GM19035 (cell line): ENCODE measurements around the gene PANK3.
"Not testable (repeated sequence)": the region's sequence is repeated elsewhere in the genome, so short reads cannot be mapped to it uniquely, and the experiment has no call there.

Source experiments
- ATAC-seq: cut with Tn5 transposase; IDR thresholded peaks from one replicate; pipeline ENCODE4 v1.9.1; 2021; ENCODE audit not compliant: unreplicated experiment

The PANK3 gene

DNA sequence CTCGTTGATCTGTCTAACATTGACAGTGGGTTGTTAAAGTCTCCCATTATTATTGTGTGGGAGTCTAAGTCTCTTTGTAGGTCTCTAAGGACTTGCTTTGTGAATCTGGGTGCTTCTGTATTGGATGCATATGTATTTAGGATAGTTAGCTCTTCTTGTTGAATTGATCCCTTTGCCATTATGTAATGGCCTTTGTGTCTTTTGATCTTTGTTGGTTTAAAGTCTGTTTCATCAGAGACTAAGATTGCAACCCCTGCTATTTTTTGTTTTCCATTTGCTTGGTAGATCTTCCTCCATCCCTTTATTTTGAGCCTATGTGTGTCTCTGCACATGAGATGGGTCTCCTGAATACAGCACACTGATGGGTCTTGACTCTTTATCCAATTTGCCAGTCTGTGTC is 17.0 kb upstream of the PANK3 start:
- ATAC-seq: not testable (repeated sequence)

DNA sequence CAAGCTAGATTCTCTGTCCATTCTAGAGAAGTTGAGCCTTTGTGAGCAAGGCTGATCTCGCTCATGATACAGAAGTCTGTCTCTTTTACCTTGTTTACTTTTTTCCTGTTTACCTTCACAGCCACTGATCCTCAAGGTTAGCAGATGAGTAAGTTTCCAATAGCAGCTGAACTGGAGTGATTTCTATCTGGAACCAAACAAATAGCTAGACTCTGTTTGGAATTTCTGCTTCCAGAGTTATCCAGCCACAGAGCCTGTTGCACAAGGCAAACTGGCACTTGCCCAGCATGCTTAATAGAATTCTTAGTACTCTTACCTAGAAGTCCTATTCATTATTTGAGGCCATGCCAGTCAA is 12.8 kb upstream of the PANK3 start:
- ATAC-seq: no peak

DNA sequence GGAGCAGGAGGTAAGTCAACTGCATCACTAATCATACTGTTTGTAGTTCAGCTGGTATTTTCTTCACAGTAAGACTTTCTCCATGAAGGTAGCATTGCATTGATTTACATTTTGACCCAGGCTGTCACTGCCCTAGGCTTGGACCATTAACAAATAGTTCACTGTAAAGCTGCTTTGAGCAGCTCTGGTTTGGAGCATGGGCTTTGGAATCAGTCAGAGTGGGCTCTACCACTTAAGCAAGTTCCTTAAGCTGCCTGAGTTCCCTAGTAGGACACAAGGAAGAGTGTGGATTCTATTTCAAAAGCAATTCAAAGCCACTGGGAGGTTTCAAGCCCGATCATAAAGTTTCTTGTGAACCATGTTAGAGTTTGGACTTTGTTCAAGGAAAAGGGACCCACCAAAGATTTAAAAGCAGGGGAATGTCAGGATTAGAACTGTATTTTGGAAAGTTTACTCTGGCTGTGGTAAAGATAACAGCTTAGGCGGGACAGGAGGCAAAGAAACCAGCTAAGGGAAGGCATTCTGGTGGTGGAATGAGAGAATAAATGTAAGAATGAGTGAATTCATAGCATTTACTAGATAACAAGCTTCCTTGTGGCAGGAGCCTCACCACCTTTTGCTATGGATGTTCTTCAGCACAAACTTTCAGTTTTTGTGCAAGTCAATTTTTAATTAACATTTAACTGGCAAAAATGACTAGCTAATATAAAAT is 12.3 kb upstream of the PANK3 start:
- ATAC-seq: no peak

DNA sequence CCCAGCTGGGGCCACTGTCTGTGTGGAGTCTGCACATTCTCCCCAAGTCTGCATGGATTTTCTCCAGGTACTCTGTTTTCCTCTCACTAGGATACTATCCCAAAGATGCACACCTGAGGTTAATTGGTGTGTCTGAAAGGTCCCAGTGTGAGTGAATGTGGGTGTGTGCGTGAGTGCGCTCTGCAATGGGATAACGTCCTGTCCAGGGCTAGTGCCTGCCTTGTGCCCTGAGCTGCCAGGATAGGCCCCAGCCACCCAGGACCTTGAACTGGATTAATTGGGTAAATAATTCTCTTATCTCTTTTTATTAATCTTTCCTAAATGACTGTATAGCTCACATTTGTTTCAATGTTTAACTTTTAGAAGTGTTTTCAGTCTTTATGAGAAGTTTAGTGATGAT is 11.5 kb upstream of the PANK3 start:
- no peak for ATAC-seq

DNA sequence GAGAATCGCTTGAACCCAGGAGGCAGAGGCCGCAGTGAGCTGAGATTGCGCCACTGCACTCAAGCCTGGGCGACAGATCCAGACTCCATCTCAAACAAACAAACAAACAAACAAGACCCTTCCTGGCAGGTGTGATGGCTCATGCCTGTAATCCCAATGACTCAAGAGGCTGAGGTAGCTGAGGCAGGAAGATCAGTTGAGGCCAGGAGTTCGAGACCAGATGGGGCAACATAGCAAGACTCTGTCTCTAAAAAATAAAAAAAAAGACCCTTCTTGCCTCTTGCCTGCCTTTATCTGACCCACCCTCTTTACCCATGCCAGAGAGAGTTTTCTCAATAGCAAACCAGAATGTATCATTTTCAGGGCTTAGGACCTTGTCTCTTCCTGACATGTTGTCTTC is 8.8 kb upstream of the PANK3 start:
- ATAC-seq: no peak

DNA sequence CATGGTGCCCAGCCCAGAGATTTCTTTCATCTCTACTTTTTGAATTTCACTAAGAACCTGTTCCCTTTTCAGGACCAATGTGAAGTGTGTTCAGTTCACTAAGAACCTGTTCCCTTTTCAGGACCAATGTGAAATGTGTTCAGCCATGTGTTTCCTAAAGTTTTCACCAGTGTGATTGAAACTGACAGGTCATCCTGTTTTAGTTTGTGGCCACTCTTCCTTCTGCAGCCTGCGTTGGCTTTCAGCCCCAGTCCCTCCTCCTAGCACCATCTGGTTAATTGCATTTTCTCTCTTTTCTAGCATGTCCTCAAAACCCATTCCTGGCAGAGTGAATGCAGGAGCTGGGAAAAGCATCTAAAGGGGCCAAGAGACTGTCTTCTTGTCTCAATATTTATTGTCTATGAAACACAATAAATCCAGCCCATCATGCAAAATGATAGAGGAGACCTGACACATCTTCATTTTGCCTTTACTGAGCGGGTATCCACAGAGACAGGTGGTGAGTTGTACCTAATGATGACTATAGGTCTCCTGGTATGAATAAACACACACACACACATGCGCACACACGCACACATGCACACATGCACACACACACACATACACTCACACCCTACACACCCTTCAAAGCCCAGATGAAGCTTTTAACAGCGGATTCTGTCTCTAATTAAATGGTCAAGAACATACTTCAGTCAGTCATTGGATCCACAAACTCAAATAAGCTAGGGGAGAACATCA is 6.1 kb upstream of the PANK3 start:
- ATAC-seq: no peak

DNA sequence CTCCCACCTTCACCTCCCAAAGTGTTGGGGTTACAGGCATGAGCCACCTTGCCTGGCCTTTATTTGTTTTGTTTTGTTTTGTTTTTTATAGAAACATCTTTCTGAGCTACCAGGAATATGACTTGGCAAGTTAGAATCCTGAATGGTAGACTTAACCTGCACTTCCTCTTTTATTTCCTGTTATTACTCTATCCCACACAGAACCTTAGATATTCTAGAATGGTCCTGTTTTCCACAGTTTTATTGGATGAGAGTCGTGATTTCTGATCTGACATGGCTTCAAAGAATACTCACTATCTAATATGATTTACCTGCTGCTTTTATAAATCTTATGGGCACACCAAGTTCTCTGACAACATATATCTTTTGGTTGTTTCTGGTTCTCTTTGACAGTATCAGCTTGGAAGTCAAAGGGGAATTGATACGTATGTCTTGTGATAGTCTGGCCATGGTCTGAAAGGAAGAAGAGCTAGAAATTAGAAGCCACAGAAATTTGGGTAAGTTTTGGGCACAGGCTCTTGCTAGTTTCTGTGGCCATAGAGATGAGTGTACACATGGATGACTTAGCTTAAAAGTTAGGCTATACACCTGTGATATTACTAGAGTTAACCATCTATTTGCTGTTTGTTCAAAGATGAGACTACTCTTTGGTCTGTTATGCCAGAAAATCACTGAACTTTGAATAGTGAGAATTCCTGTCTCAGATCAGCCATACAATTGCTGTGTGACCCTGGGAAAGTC is 4.7 kb upstream of the PANK3 start:
- ATAC-seq: no peak

DNA sequence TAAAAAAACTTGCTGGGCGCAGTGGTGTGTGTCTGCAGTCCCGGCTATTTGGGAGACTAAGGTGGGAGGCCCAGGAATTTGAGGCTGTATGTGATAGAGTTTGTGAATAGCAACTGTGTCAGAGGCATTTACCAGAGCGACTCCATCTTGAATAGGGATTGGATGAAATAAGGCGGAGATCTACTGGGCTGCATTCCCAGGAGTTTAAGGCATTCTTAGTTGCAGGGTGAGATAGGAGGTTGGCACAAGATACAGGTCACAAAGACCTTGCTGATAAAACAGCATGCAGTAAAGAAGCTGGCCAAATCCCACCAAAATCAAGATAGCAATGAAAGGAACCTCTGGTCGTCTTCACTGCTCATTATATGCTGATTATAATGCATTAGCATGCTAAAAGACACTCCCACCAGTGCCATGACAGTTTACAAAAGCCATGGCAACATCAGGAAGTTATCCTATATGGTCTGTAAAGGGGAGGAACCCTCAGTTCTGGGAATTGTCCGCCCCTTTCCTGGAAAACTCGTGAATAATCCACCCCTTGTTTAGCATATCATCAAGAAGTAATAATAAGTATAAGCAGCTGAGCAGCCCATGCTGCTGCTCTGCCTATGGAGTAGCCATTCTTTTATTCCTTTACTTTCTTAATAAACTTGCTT is 1.8 kb upstream of the PANK3 start:
- not testable (repeated sequence) for ATAC-seq

DNA sequence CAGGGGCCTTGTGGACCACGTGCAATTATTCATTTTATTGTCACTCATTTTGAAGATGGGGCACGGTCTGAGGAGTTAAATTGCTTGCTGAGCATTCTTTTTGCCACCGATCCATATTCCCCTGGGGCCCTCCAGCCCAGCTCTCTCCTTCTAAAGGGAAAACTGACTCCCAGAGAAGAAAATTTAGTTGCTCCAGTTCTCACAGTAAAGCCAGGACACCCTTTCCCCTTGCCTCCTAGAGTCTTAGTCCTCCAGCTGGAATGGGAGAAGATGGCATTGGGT is 1.0 kb upstream of the PANK3 start:
- no peak for ATAC-seq

DNA sequence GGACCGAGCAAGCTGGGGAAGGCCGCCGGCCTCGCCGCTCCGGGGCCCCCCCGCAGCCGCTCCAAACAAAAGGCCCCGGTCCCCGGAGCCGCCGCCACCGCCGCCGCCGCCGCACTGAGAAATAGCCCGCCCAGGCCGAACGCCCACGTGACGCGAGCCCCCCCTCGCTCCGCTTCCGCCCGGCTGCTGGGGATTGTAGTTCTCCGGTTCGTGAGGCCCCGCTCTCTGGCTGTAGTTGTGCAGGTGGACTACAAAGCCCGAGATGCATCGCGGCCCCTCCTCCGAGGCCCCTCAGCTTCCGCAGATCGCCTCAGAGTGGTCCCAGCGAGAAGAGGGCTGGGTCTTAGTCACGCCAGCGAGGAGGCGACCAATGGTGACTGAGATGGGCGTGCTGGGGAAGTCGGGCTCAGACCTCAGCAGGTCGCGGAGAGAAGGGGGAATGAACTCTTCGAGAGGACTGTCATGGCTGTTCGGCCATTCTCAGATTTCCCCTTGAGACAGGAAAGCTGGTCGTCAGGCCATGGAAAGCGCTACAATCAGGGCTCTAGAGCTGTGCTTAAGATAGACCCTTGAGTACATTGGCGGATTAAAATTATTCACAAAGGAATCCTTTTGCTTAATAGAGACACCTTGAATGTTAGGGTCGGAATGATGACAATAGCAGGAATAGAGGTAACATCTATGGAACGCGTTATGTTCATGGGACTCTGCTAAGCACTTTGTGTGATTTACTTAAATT is 489 bp upstream of the PANK3 start:
- peak; percentile 94 for ATAC-seq

DNA sequence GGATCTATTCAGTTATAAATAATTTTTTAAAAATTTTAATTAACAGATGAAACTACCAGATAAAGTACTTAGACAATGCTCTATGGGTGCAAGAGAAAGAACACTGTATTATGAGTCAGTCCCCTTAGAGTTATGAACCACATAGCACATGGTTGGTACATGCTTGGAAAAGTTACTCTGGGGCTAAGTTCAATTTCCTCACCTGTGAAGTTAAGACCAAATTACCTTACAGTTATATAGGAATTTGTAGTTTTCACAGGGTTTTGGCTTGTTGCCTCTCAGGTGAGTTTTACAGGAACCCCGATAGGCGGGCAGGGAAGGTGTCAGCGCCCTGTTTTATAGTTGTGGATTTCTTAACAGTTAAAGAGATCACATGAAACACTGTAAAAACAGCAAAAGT is 1.2 kb downstream of the PANK3 start:
- no peak for ATAC-seq

DNA sequence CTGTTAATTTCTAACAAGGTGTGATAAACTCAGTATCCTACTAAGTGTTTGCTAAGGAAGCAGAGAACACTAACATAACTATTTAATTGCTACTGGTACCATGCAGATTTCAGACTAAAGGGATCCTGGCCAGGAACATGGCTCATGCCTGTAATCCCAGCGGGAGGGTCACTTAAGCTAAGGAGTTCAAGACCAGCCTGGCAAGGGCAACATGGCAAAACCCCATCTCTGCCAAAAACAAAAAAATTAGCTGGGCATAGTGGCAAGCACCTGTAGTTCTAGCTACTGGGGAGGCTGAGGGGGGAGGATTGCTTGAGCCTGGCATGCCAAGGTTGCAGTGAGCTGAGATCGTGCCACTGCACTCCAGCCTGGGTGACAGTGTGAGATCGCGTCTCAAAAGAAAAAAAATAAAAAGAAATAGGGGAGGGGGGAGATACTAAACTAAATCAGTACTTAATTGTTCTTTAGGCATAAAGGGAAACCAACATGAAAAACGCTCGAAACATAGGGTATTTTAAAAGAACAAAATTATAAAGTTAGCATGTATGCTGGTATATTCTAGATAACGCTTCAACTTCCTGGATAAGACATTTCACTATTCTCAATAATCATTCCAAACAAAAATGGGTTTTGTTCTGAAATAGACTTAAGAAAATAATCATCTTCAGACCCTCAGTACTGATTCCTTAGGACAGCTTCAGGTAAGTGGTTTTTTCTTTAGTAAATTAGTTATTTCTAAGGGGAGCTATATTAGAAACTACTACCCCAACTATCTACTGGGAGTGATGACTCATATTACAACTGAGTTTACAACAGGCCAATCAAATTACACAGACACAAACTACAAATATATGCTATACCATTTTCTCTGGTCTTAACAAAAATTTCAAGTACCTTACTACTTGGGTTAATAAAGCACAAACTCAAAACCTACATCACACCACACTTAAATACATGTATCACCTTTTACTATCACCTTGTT is 3.5 kb downstream of the PANK3 start:
- no peak for ATAC-seq

DNA sequence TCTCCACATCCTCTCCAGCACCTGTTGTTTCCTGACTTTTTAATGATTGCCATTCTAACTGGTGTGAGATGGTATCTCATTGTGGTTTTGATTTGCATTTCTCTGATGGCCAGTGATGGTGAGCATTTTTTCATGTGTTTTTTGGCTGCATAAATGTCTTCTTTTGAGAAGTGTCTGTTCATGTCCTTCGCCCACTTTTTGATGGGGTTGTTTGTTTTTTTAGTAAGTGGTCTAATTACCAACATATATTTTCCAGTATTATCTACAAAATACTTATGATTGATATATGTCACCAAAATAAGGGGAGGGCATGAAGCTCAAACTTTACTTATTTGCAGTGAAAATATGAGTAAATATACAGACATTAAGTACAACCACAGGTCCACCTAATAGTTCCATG is 5.0 kb downstream of the PANK3 start:
- not testable (repeated sequence) for ATAC-seq

DNA sequence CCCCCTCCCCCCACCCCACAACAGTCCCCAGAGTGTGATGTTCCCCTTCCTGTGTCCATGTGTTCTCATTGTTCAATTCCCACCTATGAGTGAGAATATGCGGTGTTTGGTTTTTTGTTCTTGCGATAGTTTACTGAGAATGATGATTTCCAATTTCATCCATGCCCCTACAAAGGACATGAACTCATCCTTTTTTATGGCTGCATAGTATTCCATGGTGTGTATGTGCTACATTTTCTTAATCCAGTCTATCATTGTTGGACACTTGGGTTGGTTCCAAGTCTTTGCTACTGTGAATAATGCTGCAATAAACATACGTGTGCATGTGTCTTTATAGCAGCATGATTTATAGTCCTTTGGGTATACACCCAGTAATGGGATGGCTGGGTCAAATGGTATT is 5.5 kb downstream of the PANK3 start:
- not testable (repeated sequence) for ATAC-seq

DNA sequence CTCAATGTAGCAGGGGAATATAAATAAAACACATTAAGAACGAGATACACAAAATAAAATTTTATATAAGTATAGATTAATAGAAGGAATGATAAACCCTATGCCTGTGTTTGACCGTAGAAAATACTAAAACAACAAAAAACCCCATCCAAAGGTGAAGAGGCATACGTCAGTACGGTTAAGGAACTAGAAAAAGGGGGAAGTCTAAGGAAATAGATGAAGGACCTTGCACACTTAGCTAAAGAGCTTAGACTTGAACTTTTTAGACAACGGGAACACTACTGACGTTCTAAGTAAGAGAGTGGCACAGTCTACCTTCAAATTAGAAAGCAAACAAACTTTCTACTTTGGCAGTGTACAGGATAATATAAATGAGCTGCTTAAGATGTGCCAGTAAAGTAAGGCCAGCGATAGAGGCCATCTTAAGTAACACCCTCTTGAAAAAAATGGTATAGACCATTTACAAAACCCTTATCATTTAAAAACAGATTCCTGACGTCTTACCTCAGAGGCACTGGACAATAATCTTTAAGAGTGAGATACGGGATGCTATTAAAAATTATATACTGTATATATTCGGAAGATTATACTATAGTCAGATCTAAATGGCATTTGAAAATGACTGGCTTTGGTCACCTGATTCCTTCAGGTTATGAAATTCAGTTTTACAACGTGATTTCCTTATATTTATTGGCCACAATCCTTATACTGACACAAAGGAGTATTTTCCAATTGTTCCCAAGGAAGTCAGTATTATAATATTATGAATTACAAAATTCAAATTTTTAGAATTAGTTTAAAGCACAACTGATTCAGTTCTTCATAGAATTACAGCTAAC is 8.5 kb downstream of the PANK3 start:
- ATAC-seq: no peak

DNA sequence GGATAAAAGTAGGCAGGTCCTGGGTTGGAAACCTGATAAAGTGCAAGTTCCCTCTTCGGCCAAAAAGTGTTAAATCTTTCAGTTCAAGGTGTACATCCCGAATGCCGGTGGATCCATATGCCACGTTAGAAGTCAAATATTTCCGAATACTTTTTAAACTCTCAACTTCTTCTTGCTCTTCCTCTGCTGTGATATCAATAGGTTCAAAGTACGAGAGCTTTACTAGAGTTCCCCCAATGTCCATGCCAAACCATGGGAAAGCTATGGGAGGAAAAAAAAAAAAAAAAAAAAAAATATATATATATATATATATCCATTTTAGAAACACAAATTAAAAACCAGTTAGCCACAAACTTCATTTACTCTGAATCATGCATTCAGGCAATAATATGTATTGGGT is 10.4 kb downstream of the PANK3 start:
- no peak for ATAC-seq

DNA sequence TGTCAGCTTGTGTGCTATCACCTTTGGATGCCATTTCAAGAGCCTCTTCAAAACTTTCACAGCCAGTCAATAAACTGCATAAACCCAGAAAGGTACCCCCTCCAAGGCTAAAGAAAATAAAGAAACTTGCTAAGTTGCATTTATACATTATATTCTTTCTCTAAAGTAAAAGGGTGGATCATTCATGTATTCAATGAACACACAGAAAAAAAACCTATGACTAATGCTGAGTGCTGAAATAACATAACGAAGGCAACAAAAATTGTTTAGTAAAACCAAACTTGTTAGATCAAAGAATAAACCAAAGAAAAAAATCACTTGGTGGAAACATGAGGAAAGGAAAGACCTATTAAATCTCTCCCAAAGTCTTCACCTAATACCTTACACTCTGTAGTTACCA is 15.2 kb downstream of the PANK3 start:
- no peak for ATAC-seq

DNA sequence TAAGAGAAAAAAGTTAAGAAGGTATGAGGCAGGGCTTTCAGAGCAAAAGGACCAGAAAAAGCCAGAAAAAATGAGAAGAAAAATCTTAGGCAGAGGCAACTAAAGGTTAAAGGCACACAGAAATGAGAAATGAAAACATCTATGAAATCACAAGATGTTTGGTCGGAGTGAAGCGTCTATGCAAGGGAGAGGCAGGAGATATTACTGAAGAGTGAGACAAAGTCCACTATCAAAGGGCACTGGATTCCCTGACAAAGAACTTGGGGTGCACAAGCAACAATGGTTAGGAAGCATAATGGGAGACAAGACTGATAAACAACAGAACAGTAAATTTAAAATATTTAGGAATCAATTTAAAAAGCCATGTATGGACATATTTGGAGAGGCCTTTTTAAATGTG is 16.9 kb downstream of the PANK3 start:
- no peak for ATAC-seq

DNA sequence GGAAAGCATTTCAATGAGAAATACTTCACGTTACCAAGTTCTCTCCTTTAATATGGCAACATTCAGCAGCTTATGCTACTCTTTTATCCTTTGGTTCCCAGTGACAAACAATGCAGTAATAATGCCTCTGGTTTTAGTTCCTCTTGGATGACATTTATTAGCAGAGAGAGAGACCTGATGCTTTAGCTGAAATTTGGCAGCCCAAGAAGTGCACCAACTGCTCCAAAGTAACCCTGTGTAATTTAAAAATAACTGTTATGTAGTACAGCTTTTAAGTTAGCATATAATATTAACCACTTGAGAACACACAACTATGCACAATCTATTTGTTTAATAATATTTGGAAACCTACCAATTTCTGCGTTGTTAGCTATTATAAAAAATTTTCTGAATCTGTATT is 21.8 kb downstream of the PANK3 start:
- no peak for ATAC-seq
